Measurements from ENCODE around the gene MARK3. TPM values are rescaled to one million over a fixed set of nuclear protein-coding genes. Genes with fewer than 3 reads are reported as not detected.

MARK3 gene
- total and polyA plus RNA-seq, 9 donors = 54.7 to 83.3 (median 59.1) TPM

GRCh38 chr14:103380719-103381377 is 4.4 kb upstream of the MARK3 start:
- peaks cover 12% of the 10 kb centered on the region for H3K4me1 ChIP-seq (ENCODE audit: control insufficient read depth, insufficient read depth, low read length)
- H3K27ac ChIP-seq (ENCODE audit: low read length) = no peak overlapping the region

GRCh38 chr14:103382376-103382775 is 2.8 kb upstream of the MARK3 start:
- 62% methylated on average over 2 of the region's 4 CpGs for WGBS (ENCODE audit: insufficient coverage)
- no peak for DNase-seq
- Histone ChIP-seq H3K4me3 (ENCODE audit: low read length) (no peak overlapping the region), H3K9me3 (replicated peaks; ENCODE audit: control insufficient read depth, low read depth, low read length) (no peaks in the 10 kb centered on the region), H3K27me3 (ENCODE audit: control insufficient read depth, insufficient read depth, low read length) (no peaks in the 10 kb centered on the region), H3K36me3 (ENCODE audit: control insufficient read depth, insufficient read depth, low read length) (no peaks in the 10 kb centered on the region), H3K4me1 (ENCODE audit: control insufficient read depth, insufficient read depth, low read length) (peaks cover 13% of the 10 kb centered on the region), H3K27ac (ENCODE audit: low read length) (no peak overlapping the region)

More at GRCh38 chr14:103380719-103381377, 4.4 kb upstream of the MARK3 start:
- H3K36me3 ChIP-seq (ENCODE audit: control insufficient read depth, insufficient read depth, low read length) = no peaks in the 10 kb centered on the region
- no peaks in the 10 kb centered on the region for H3K9me3 ChIP-seq (replicated peaks; ENCODE audit: control insufficient read depth, low read depth, low read length)
- H3K4me3 ChIP-seq (ENCODE audit: low read length) = no peak overlapping the region
- WGBS (ENCODE audit: insufficient coverage) = no CpG with 5 or more reads among the region's 2 CpGs
- DNase-seq = no peak
- no peaks in the 10 kb centered on the region for H3K27me3 ChIP-seq (ENCODE audit: control insufficient read depth, insufficient read depth, low read length)

- Histone ChIP-seq H3K9me3 (replicated peaks; ENCODE audit: control insufficient read depth, low read depth, low read length) (no peaks in the 10 kb centered on the region), H3K27ac (ENCODE audit: low read length) (peak overlapping the region; percentile 98), H3K36me3 (ENCODE audit: control insufficient read depth, insufficient read depth, low read length) (no peaks in the 10 kb centered on the region), H3K27me3 (ENCODE audit: control insufficient read depth, insufficient read depth, low read length) (no peaks in the 10 kb centered on the region), H3K4me3 (ENCODE audit: low read length) (peak overlapping the region; percentile 75), H3K4me1 (ENCODE audit: control insufficient read depth, insufficient read depth, low read length) (peaks cover 13% of the 10 kb centered on the region)
- 4% methylated on average over 29 of the region's 31 CpGs for WGBS (ENCODE audit: insufficient coverage)
- DNase-seq = peak; percentile 15
Observed at GRCh38 chr14:103384450-103385151, 614 bp upstream of the MARK3 start.

GRCh38 chr14:103385929-103386712 is 906 bp downstream of the MARK3 start:
- WGBS (ENCODE audit: insufficient coverage) = 0% methylated on average over 33 of the region's 44 CpGs
- Histone ChIP-seq H3K9me3 (replicated peaks; ENCODE audit: control insufficient read depth, low read depth, low read length) (no peaks in the 10 kb centered on the region), H3K27ac (ENCODE audit: low read length) (peak overlapping the region; percentile 98), H3K4me3 (ENCODE audit: low read length) (peak overlapping the region; percentile 75), H3K27me3 (ENCODE audit: control insufficient read depth, insufficient read depth, low read length) (no peaks in the 10 kb centered on the region), H3K4me1 (ENCODE audit: control insufficient read depth, insufficient read depth, low read length) (peaks cover 13% of the 10 kb centered on the region), H3K36me3 (ENCODE audit: control insufficient read depth, insufficient read depth, low read length) (no peaks in the 10 kb centered on the region)
- peak; percentile 39 for DNase-seq

- Histone ChIP-seq H3K9me3 (replicated peaks; ENCODE audit: control insufficient read depth, low read depth, low read length) (no peaks in the 10 kb centered on the region), H3K27ac (ENCODE audit: low read length) (peak overlapping the region; percentile 98), H3K4me1 (ENCODE audit: control insufficient read depth, insufficient read depth, low read length) (peaks cover 13% of the 10 kb centered on the region), H3K36me3 (ENCODE audit: control insufficient read depth, insufficient read depth, low read length) (no peaks in the 10 kb centered on the region), H3K4me3 (ENCODE audit: low read length) (peak overlapping the region; percentile 75), H3K27me3 (ENCODE audit: control insufficient read depth, insufficient read depth, low read length) (no peaks in the 10 kb centered on the region)
- WGBS (ENCODE audit: insufficient coverage) = 0% methylated on average over 1 of the region's 9 CpGs
- DNase-seq = peak; percentile 43
Observed at GRCh38 chr14:103386713-103387329, 1.6 kb downstream of the MARK3 start.

- H3K4me3 ChIP-seq (ENCODE audit: low read length) = no peak overlapping the region
- H3K27ac ChIP-seq (ENCODE audit: low read length) = no peak overlapping the region
- no peak for DNase-seq
Observed at GRCh38 chr14:103388664-103389063, 3.4 kb downstream of the MARK3 start.

GRCh38 chr14:103390605-103391004 is 5.4 kb downstream of the MARK3 start:
- Histone ChIP-seq H3K9me3 (replicated peaks; ENCODE audit: control insufficient read depth, low read depth, low read length) (no peaks in the 10 kb centered on the region), H3K36me3 (ENCODE audit: control insufficient read depth, insufficient read depth, low read length) (no peaks in the 10 kb centered on the region), H3K4me3 (ENCODE audit: low read length) (no peak overlapping the region), H3K27me3 (ENCODE audit: control insufficient read depth, insufficient read depth, low read length) (no peaks in the 10 kb centered on the region), H3K27ac (ENCODE audit: low read length) (no peak overlapping the region), H3K4me1 (ENCODE audit: control insufficient read depth, insufficient read depth, low read length) (peaks cover 13% of the 10 kb centered on the region)
- no peak for DNase-seq
- 94% methylated on average over 2 of the region's 4 CpGs for WGBS (ENCODE audit: insufficient coverage)

More at GRCh38 chr14:103388664-103389063, 3.4 kb downstream of the MARK3 start:
- Histone ChIP-seq H3K27me3 (ENCODE audit: control insufficient read depth, insufficient read depth, low read length) (no peaks in the 10 kb centered on the region), H3K9me3 (replicated peaks; ENCODE audit: control insufficient read depth, low read depth, low read length) (no peaks in the 10 kb centered on the region), H3K36me3 (ENCODE audit: control insufficient read depth, insufficient read depth, low read length) (no peaks in the 10 kb centered on the region), H3K4me1 (ENCODE audit: control insufficient read depth, insufficient read depth, low read length) (peaks cover 14% of the 10 kb centered on the region)
- no CpG with 5 or more reads among the region's 1 CpG for WGBS (ENCODE audit: insufficient coverage)

- WGBS (ENCODE audit: insufficient coverage) = no CpG with 5 or more reads among the region's 4 CpGs
- no peaks in the 10 kb centered on the region for H3K9me3 ChIP-seq (replicated peaks; ENCODE audit: control insufficient read depth, low read depth, low read length)
- no peak overlapping the region for H3K27ac ChIP-seq (ENCODE audit: low read length)
- H3K27me3 ChIP-seq (ENCODE audit: control insufficient read depth, insufficient read depth, low read length) = no peaks in the 10 kb centered on the region
- H3K4me1 ChIP-seq (ENCODE audit: control insufficient read depth, insufficient read depth, low read length) = peaks cover 13% of the 10 kb centered on the region
- H3K4me3 ChIP-seq (ENCODE audit: low read length) = no peak overlapping the region
- H3K36me3 ChIP-seq (ENCODE audit: control insufficient read depth, insufficient read depth, low read length) = no peaks in the 10 kb centered on the region
- DNase-seq = peak; percentile 55
Observed at GRCh38 chr14:103391048-103391447, 5.8 kb downstream of the MARK3 start.

GRCh38 chr14:103392106-103392505 is 6.9 kb downstream of the MARK3 start:
- peaks cover 13% of the 10 kb centered on the region for H3K4me1 ChIP-seq (ENCODE audit: control insufficient read depth, insufficient read depth, low read length)
- DNase-seq = no peak
- H3K27me3 ChIP-seq (ENCODE audit: control insufficient read depth, insufficient read depth, low read length) = no peaks in the 10 kb centered on the region
- no peak overlapping the region for H3K27ac ChIP-seq (ENCODE audit: low read length)
- WGBS (ENCODE audit: insufficient coverage) = no CpG with 5 or more reads among the region's 5 CpGs
- H3K9me3 ChIP-seq (replicated peaks; ENCODE audit: control insufficient read depth, low read depth, low read length) = no peaks in the 10 kb centered on the region
- no peak overlapping the region for H3K4me3 ChIP-seq (ENCODE audit: low read length)
- no peaks in the 10 kb centered on the region for H3K36me3 ChIP-seq (ENCODE audit: control insufficient read depth, insufficient read depth, low read length)

- Histone ChIP-seq H3K36me3 (ENCODE audit: control insufficient read depth, insufficient read depth, low read length) (no peaks in the 10 kb centered on the region), H3K27me3 (ENCODE audit: control insufficient read depth, insufficient read depth, low read length) (no peaks in the 10 kb centered on the region), H3K4me1 (ENCODE audit: control insufficient read depth, insufficient read depth, low read length) (peaks cover 10% of the 10 kb centered on the region), H3K4me3 (ENCODE audit: low read length) (no peak overlapping the region), H3K27ac (ENCODE audit: low read length) (no peak overlapping the region), H3K9me3 (replicated peaks; ENCODE audit: control insufficient read depth, low read depth, low read length) (no peaks in the 10 kb centered on the region)
- WGBS (ENCODE audit: insufficient coverage) = 100% methylated on average over 4 of the region's 8 CpGs
- DNase-seq = no peak
Observed at GRCh38 chr14:103392572-103392971, 7.4 kb downstream of the MARK3 start.
